NCI-H345 treated with DMSO at 0.1 percent for 48 hours (cell line): ENCODE measurements around the gene GRIA4.
"Not testable (repeated sequence)": the region's sequence is repeated elsewhere in the genome, so short reads cannot be mapped to it uniquely, and the experiment has no call there.

Experiments
- DNase-seq: peaks from one replicate; lab custom pipeline; 2025; ENCODE audit not compliant: unreplicated experiment; lab: John Stamatoyannopoulos, UW

The GRIA4 gene

DNA sequence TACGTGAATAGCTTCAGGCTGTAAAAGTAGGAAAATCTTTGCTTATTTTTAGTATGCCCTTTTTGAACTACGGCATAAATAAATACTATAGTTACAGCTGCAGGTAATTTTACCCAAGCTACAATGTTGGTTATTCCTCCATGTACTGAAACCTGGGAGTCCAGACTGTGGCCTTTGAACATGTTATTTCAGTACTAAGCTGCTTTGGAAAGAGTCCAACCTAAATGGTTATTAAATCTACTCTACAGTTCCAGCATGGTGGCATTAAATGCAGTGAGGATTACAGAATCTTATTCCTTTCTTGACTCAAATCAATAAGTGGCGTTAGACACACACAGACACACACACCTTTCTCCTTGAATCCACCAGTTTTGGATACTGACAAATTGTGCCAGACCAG lies 247.1 kb downstream of the GRIA4 start:
- DNase-seq: no peak

DNA sequence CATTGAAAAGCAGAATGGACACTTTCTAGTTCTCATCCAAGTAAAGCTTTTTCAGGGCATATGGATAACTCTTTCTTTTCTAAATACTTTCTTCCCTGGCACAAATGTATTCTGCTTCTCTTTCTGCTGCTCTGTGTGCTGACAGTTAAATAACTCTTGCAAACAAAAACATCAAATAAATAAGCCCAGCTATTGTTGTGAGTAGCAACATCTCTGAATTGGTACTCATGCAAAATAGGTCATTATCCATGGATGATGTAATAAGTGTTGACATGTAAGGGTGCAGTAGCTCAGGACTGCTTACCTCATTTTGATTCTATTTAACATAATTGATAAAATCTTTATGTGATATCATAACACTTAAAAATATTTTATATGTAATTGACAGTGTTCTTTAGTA lies 247.9 kb downstream of the GRIA4 start:
- no peak for DNase-seq

DNA sequence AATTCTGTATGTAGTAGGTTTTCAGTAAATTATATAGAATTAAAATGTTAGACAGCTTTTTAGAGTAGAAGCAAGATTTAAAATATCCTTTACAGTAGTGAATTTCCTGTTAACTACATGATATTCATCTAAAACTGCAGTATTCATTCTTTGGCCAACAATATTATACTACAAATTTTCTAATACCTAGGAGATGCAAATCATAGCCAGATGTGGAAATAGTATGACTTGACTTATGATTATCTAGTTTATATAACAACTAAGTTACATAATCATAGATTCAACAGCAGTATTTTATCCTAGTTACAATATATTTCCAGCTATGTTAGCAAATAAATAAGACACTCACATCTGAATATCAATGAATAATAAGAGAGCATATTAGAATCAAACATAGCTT lies 249.0 kb downstream of the GRIA4 start:
- no peak for DNase-seq

DNA sequence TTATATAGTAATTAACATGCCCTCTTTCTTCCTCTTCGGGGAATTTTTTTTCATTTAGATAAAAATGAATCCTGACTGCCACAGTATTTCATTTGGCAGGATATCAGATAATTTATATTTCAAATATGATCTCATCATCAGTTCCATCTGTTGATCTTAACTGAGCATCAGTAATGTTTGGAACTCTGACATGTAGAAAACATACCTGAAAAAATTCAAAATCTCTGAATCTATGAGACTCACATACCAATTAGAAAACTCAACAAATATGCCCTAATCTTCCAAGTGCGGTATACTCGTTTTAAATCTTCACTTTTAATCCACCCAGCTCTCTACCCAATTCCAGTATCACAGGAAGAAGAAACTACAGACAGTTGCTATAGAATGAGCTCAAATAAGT lies 250.2 kb downstream of the GRIA4 start:
- DNase-seq: no peak

DNA sequence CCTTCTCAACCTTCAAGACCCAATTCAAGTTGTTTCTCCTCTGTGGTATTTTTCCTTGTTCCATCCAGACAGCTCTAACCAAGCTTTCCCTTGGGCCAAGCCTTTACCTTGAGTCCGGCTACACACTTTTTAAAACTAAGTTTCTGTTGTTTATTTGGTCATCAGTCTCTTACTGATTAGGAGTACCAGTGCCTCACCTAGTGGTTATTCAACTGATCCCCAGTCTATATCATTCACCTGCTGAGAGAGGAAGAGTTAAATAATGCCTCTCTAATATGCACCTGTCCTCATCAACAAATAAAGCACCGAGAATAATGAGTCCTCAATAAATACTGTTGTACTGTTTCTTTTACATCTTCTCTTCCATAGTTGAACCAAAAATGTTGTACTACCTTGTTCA lies 251.4 kb downstream of the GRIA4 start:
- DNase-seq: peak; percentile 28

DNA sequence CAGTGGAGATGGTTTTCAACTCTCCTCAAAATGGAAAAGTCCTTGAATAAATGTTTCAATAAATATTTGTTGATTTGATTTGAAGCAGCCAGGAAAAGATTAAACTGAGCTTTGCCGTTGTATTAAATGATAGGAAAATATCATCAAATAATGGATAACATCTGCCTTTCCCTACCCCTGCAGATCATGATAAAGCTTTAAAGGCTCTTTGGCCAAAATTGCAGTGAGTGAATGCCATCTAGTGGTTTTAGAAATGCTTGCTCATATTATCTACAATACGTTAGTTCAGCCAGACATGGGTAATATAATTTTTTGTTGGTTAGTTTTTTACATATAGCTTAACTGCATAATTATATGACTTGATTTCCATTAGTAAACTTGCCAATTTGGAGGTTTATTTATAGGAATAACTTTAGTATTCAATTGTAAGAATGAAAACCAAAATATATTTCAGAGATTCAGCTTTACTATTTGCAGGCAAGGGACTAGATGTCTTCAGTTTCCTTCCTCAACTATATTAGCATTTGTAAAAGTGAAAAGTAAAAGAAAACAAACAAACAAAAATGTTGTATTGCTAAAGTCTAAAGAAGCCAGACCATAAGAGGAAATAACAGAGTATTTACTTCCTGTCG lies 253.0 kb downstream of the GRIA4 start:
- DNase-seq: peak; percentile 57

DNA sequence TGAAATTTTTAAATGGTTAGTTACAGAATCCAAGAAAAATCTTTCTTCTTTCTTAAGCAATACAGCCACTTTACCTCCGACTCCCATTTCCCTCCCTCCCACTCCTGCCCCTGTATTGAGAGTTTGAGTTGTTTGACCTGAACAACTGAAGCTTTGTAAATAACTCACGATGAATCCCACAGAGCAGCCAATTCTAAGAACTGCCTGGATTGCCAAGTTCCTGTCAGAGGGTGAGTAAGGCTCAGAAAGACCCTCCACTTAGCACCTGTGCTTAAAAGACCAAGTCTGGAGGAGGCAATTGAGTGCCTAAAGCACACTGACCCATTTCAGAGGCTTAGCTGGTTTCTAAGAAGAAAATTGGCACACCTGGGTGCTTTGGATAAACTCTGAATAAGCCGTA lies 253.7 kb downstream of the GRIA4 start:
- no peak for DNase-seq

DNA sequence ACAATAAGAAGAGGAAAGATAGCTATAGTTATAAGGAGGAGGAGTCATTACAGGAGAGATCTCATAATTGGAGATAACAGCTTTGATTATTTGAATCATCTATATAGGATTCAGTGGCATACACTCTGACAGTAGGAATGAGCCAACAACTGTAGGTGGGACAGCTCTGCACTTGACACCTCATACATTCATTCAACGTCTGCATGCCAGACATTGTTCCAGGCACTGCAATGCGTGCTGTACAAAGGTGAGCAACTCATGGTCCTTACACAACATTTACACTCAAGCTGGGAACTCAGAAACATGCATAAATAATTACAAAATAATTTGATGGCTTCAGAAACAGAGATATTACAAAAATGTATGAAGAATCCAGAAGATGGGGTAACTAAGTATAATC lies 257.9 kb downstream of the GRIA4 start:
- DNase-seq: no peak

DNA sequence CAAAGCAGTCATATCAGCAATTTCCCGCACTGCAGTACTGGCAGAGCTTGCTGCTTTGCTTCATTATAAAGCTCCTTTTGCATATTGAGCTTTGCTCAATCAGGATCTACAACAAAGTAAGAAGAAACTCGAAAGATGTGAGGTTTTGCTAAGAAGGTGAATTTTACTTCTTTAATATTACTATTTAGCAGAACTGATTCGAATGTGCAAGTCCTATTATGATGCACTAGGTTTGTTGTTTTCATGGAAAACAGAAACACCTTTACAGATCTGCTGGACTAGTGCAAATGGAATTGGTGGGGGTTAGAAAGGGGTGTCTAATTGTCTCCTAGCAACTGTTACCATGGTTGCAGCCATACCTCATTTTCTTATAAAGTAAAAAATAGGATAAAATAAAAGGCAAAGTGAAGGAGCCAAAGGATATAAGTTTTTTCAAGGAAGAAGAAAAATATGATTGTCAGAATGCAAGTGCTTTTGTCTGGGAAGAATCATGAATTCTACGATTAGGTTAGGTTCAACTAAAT lies 259.0 kb downstream of the GRIA4 start:
- no peak for DNase-seq

DNA sequence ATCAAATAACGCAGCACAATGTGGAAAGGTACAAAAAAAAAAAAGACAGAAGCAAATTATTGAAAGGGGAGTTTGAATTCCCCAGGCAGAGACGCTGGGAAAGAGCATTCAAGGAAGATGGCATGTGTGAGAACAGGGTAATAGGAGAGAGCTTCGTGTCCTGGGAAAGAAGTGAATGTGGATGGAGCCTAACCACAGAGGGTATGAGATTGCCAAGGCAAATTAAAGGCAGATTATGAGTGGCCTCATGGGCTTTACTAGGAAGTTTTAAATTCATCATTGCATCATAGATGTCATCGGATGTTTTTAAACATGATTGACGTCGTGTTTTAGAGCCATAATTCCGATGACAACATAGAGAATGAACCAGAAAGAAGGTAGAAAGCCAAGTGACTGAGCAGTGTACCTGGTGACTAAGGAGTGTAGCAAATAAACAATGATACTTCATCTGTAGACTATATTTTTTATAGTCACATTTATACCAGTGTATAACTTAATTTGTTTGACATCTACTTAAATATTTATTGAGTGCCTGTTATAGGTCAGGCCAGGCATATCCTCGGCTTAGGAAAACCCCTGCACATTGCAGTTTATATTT lies 260.7 kb downstream of the GRIA4 start:
- no peak for DNase-seq

DNA sequence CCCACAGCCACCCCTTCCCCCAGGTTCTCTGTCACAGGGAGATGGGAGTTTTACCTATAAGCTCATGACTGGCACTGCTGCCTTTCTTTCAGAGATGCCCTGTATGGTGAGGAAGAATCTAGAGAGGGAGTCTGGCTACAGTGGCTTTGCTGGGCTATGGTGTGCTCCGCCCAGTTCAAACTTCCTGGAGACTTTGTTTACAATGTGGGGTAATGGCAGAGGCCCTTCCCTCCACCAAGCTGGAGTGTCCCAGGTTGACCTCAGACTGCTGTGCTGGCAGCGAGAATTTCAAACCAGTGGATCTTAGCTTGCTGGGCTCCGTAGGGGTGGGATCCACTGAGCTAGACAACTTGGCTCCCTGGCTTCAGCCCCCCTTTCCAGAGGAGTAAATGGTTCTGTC lies 268.6 kb downstream of the GRIA4 start:
- DNase-seq: no peak

DNA sequence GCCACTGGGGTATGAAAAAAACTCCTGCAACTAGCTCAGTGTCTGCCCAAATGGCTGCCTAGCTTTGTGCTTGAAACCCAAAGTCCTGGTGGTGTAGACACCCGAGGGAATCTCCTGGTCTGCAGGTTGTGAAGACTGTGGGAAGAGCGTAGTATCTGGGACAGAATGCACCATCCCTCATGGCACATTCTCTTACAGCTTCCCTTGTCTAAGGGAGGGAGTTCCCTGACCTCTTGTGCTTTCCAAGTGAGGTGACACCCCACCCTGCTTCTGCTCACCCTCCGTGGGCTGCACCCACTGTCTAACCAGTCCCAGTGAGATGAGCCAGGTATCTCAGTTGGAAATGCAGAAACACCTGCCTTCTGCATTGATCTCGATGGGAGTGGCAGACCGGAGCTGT lies 269.1 kb downstream of the GRIA4 start:
- not testable (repeated sequence) for DNase-seq

DNA sequence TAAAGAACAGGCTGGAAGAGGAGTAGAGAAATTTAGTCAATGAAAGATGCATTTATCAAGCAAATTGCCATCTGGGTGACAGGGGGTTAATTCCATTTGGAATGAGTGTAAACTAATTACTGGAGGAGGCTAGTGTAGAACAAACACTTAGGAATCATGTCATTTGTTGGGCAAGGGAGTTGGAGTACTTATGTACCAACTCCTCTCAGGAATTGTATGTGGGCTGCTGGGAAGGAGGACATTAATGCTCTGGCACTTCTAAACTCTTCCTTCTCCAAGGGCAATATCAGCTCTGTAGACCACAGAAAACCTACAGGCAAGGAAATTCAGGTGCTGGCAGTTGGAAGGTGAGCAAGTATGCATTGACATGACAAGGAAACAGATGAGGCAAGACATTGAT lies 271.2 kb downstream of the GRIA4 start:
- DNase-seq: no peak

DNA sequence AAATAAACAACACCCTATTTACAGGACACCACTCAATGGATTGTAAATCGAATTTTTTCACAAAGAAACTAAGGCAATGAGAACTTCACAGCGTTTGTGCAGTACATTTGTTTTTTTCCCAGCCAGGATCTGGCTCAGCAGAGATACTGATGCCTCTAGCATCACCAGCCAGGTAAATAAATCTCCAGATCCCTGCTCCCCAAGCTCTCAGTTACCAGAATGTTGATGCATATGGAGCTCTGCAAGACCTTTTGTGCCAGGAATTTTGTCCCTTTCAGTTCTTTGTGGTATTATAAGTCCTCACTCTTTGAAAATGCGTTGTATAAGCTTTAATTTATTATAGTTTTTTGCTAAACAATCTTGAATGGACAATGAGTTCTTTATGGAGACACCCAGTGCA lies 274.6 kb downstream of the GRIA4 start:
- no peak for DNase-seq

DNA sequence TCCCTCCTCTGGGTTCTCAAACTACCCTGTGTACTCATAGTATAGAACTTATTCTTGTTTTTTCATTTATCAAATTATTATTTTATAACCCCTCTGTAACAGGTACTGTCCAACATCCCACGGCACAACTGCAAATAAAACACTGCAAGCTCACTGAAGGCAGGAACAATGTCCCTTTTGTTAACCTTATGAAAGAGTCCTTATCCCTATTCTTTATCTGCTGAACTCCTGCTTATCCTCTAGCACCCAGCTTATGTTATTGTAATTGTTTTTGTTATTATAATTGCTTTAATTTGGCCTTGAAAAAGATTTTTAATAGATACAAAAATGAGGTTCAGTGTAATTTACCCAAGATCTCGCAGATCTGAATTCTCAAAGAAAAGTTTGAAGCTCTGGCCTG lies 281.8 kb downstream of the GRIA4 start:
- no peak for DNase-seq

DNA sequence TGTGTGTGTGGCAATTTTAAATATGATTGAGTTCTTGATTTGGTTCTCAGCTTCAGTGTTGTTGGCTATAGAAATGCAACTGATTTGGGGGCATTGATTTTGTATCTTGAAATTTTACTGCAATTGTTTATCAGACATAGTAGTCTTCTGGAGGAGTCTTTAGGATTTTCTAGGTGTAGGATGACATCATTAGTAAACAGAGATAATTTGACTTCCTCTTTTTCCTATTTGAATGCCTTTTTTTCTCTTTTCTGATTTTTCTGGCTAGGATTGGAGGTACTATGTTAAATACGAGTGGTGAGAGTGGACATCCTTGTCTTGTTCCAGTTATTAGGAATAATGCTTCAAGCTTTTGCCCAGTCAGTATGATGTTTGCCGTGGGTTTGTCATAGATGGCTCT lies 287.3 kb downstream of the GRIA4 start:
- no peak for DNase-seq

DNA sequence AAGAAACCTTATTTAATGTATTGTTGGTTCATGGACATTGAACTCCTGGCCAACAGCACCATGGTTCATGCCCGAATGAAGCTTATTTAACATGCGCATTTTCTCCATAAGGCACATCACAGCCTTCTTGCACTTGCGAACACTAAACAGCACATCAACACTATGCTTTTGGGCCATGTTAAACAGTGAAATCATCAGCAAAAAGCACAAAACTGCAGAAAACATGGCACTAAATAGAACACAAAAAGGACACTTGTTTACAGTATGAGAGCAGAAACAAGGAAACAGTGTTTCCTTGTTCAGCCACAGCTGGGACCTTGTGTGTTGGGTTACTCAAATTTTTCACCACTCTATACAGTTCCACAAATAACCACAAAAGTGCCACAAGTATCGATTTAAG lies 289.9 kb downstream of the GRIA4 start:
- no peak for DNase-seq

DNA sequence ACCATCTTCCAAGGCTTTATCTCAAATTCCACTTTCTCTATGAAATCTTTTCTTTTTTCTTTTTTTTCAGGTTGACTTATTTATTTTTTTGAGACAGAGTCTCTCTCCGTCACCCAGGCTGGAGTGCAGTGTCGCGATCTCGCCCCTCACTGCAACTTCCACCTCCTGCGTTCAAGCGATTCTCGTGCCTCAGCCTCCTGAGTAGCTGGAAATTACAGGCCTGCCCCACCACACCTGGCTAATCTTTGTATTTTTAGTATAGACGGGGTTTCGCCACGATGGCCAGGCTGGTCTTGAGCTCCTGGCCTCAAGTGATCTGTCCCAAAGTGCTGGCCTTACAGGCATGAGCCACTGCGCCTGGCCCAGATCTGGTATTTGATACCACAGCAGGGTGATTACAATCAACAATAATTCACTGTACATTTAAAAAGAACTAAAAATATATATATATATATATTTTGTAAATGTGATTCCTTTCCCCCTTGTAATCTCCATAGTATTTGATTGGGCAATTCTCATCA lies 290.7 kb downstream of the GRIA4 start:
- no peak for DNase-seq

DNA sequence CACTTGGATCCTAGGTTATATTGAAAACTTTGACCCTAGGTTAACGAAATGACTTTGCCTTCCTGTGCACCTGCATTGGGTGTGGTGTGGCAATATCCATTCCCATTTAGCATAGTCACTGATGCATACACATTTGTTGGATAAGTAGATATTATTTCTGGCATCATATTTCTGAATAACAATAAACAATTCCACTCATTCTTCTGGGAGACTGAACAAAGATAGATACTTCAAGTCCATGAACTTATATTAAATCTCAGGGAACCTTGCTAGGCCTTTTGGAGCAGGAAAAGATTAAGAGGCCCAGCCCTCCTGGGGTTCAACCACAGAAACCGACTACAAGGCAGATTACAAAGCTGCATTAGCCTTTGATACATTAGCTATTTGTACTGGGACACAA lies 293.2 kb downstream of the GRIA4 start:
- no peak for DNase-seq

DNA sequence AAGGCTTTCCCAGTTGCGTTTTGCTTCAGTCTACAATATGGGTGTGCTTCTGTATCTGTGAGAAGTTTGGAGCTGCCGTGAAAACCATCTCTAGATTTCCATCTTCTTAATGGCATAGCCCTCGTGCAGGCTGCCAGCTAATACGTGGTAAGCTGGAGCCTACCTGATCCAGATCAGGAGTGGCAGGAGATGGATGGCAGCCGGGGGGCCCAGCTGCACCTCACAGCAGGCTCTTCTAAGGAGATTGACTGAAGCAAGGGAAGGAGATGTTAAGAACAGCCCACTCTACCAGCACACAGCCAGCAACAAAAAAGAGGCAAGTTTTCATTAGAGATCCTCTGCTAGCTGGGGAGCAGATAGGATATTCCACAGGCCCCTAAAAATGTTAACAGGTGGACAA lies 296.6 kb downstream of the GRIA4 start:
- DNase-seq: no peak

DNA sequence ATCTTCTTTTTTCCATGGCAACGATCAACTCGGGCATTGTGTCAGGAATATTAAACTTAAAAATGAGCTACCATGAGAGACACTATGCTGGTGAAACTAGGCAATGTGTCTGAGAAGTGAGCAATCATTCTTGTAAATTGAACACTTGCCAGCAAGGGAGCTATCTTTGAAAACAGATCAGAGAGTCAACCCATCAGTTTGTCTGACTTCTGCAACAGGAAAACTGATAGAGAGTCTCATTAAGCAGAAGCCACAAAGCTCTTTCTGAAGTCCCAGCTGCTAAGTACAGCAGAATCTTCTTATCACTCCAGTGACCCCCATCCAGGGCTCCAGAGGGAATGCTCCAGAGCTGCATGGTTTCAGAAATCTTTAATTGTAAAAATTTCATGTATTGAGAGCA lies 297.4 kb downstream of the GRIA4 start:
- no peak for DNase-seq

DNA sequence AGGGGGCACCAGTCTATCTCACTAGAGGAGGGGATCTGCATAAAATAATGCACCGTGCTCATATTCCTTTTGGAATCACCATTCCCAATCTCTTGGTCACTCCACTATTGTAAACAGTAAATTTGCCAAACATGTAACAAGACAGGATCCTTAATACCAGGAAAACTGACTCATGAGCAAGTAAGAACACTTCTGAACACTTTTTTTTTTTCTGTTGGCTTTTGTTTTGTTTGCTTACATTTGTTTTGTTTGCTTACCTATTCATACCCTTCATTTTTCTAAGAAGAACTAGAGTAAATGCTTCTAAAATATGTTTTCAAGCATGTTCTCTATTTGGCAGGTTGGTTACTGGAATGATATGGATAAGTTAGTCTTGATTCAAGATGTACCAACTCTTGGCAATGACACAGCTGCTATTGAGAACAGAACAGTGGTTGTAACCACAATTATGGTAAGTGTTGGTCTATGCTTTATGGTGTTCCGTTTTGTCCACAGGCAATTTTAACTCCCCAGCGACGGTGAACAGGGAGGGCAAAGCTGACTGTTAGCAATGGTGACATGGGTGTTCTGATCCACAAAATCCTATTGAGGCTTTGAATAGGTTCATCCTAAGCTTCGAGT lies 300.3 kb downstream of the GRIA4 start:
- DNase-seq: no peak
